Renal cortical epithelial cell (primary cell): ENCODE results near the gene SIPA1. TPM values are rescaled to one million over a fixed set of nuclear protein-coding genes. Genes with fewer than 3 reads are reported as not detected.
"Not testable (repeated sequence)": the region's sequence is repeated elsewhere in the genome, so short reads cannot be mapped to it uniquely, and the experiment has no call there.

Experiments used
- DNase-seq: peaks from one replicate; pipeline ENCODE4 v3.0.0-alpha.2; 2011; ENCODE audit warnings: low read depth
- total RNA-seq: library from RNA; depleted of rRNA; stranded (reverse); fragments of >200 nt; gene quantifications from 2 replicates; pipeline ENCODE4 v1.2.3, GENCODE V29; 2014

SIPA1 gene
- total RNA-seq, 1 donor from 2014 or later = 29.1 TPM

GRCh38 chr11:65658174-65659021 lies 20.5 kb downstream of the SIPA1 start:
- DNase-seq = no peak

GRCh38 chr11:65660038-65660437 lies 22.1 kb downstream of the SIPA1 start:
- no peak for DNase-seq

GRCh38 chr11:65660908-65661307 lies 23.0 kb downstream of the SIPA1 start:
- not testable (repeated sequence) for DNase-seq

GRCh38 chr11:65661599-65662246 lies 23.8 kb downstream of the SIPA1 start:
- no peak for DNase-seq

GRCh38 chr11:65662247-65662798 lies 24.4 kb downstream of the SIPA1 start:
- DNase-seq = no peak

GRCh38 chr11:65662799-65663638 lies 25.1 kb downstream of the SIPA1 start, which contains the start of gene RELA:
RELA (minus strand) TSS chr11:65662916; CDS start chr11:65662832, 84 bp downstream.
- peak; percentile 72 for DNase-seq

GRCh38 chr11:65663639-65664200 lies 25.8 kb downstream of the SIPA1 start:
- DNase-seq = peak; percentile 57

- DNase-seq = no peak
These were observed 34.4 kb downstream of the SIPA1 start for GRCh38 chr11:65672180-65672860.

- DNase-seq = no peak
These were observed 35.1 kb downstream of the SIPA1 start for GRCh38 chr11:65672982-65673381.

GRCh38 chr11:65680192-65680743 lies 42.4 kb downstream of the SIPA1 start:
- no peak for DNase-seq

GRCh38 chr11:65683480-65683879 lies 45.6 kb downstream of the SIPA1 start:
- DNase-seq = not testable (repeated sequence)

GRCh38 chr11:65685981-65686380 lies 48.1 kb downstream of the SIPA1 start:
- DNase-seq = no peak

GRCh38 chr11:65691847-65692246 lies 53.9 kb downstream of the SIPA1 start:
- DNase-seq = not testable (repeated sequence)

GRCh38 chr11:65692367-65692766 lies 54.5 kb downstream of the SIPA1 start:
- DNase-seq = no peak

GRCh38 chr11:65695459-65696241 lies 57.7 kb downstream of the SIPA1 start:
- DNase-seq = peak; percentile 91

GRCh38 chr11:65696802-65697552 lies 59.1 kb downstream of the SIPA1 start:
- no peak for DNase-seq

- DNase-seq = no peak
These were observed 60.3 kb downstream of the SIPA1 start for GRCh38 chr11:65698205-65698604.

- no peak for DNase-seq
These were observed 61.4 kb downstream of the SIPA1 start for GRCh38 chr11:65699306-65699705.

GRCh38 chr11:65700399-65700798 lies 62.5 kb downstream of the SIPA1 start:
- peak; percentile 71 for DNase-seq
